Psoas muscle (tissue), 8 donors: ENCODE data around the gene HSPA13. TPM values are rescaled to one million over a fixed set of nuclear protein-coding genes. Genes with fewer than 3 reads are reported as not detected.

Source experiments
- ATAC-seq, 4 donors: fragments of 200-7000 bp; cut with Tn5 transposase; one replicate each; pipeline ENCODE4 v1.9.1; 2020; ENCODE audit warnings: moderate library complexity in 3 of 4, mild to moderate bottlenecking in 2 of 4
- DNase-seq, 2 donors: peaks; one replicate each; pipeline ENCODE4 v3.0.0-alpha.2; 2020
- H3K27ac ChIP-seq: fragments of 200-600 bp; one replicate; pipeline ENCODE4 v1.8.0; 2022
- H3K27me3 ChIP-seq, 3 donors: fragments of 200-600 bp in 1 of 3; one replicate each; pipeline versions ENCODE4 v1.6.1 to v1.8.0; 2013 to 2022; ENCODE audit warnings: low read length in 2 of 3, mild to moderate bottlenecking in 2 of 3, moderate library complexity in 1 of 3; ENCODE audit not compliant: insufficient read depth in 3 of 3
- H3K36me3 ChIP-seq, 2 donors: fragments of 200-600 bp in 1 of 2; one replicate each; pipeline versions ENCODE4 v1.6.1 to v1.8.0; 2013 to 2022; ENCODE audit warnings: low read depth in 1 of 2, mild to moderate bottlenecking in 1 of 2, moderate library complexity in 1 of 2; ENCODE audit not compliant: insufficient read depth in 1 of 2
- H3K4me1 ChIP-seq: fragments of 200-600 bp; one replicate; pipeline ENCODE4 v1.8.0; 2022
- H3K4me3 ChIP-seq: fragments of 200-600 bp; one replicate; pipeline ENCODE4 v1.8.0; 2022; ENCODE audit warnings: mild to moderate bottlenecking
- H3K9me3 ChIP-seq: fragments of 200-600 bp; one replicate; pipeline ENCODE4 v1.8.0; 2022
- WGBS, 3 donors: extraction: QIAGEN DNeasy Blood & Tissue Kit; methylation state at CpG; one replicate each; pipeline versions ENCODE4 v1.1.6 to v1.1.7; 2013; 5-methylcytosine and 5-hydroxymethylcytosine counted together
- intact Hi-C, 2 donors: fragments of 100-400 bp; cut with DNase I; formaldehyde crosslinking; loops; one replicate each; pipeline versions ENCODE4 v1.11.0 to v1.14.2; 2022
- polyA plus RNA-seq, 3 donors: library from polyadenylated mRNA; stranded (reverse); fragments of 200-250 nt; gene quantifications; one replicate each; pipeline ENCODE4 v1.2.3, GENCODE V29; 2013
- total RNA-seq, 4 donors: library from RNA; stranded (reverse); fragmentation: NEBNext Ultra II Directional in 2 of 4; extraction: Animal tissue kit (Norgen Biotek cat#: 25700) in 2 of 4; gene quantifications; one replicate each; pipeline versions ENCODE4 v1.2.1 to v1.2.4, GENCODE V29; 2021 to 2023
- TF ChIP-seq, protein P1 (sequence below): fragments of 200-600 bp; IDR thresholded peaks from one replicate; pipeline ENCODE4 v1.8.0; 2022; ENCODE audit warnings: antibody characterized with exemption
- donor health status: healthy with polysubstance abuse.
- donor health status: DM: no; HTN: no; CAD: no; lungs with moderate emphysema.
- donor health status: Bipolar disorder and iron deficiency.
- donor health status: healthy.
- donor health status: DM: yes; HTN: yes; CAD: no.
- donor health status: DM: no; HTN: no; CAD: no.
- donor health status: DM: no; HTN: no; CAD: no.
- donor health status: DM: yes; HTN: yes; CAD: no.

HSPA13 gene
- total and polyA plus RNA-seq, 7 donors: 5.7 to 14.1 (median 8.6) TPM

DNA sequence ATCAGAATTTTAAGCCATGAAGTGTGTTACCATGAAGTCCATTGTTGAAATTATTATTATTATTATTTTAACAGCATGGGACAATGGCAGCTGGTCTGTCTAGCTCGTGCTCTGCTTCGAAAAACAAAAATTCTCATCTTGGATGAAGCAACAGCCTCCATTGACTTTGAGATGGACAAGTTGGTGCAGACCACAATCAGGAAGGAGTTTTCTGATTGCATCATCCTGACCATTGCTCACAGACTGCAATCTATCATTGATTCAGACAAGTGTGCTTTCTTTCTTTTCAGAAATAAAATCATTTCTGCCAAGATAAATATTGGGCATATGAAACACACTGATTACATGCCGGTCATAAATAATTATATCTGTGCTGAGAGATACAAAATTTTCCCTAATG is 21.0 kb downstream of the HSPA13 start:
- TF ChIP-seq, protein P1, sequence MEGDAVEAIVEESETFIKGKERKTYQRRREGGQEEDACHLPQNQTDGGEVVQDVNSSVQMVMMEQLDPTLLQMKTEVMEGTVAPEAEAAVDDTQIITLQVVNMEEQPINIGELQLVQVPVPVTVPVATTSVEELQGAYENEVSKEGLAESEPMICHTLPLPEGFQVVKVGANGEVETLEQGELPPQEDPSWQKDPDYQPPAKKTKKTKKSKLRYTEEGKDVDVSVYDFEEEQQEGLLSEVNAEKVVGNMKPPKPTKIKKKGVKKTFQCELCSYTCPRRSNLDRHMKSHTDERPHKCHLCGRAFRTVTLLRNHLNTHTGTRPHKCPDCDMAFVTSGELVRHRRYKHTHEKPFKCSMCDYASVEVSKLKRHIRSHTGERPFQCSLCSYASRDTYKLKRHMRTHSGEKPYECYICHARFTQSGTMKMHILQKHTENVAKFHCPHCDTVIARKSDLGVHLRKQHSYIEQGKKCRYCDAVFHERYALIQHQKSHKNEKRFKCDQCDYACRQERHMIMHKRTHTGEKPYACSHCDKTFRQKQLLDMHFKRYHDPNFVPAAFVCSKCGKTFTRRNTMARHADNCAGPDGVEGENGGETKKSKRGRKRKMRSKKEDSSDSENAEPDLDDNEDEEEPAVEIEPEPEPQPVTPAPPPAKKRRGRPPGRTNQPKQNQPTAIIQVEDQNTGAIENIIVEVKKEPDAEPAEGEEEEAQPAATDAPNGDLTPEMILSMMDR: no peak
- DNase-seq: no peak
- Histone ChIP-seq H3K36me3 (no peaks in the 10 kb centered on the region), H3K27ac (no peak overlapping the region), H3K9me3 (no peaks in the 10 kb centered on the region), H3K4me3 (no peak overlapping the region), H3K4me1 (no peaks in the 10 kb centered on the region), H3K27me3 (no peaks in the 10 kb centered on the region)
- no peak for ATAC-seq
- intact Hi-C loops: no loop called here
- 75 to 77% (median 77%) methylated on average over 3 of the region's 3 CpGs for WGBS, 3 donors

- Histone ChIP-seq H3K27ac (no peak overlapping the region), H3K9me3 (no peaks in the 10 kb centered on the region), H3K36me3 (no peaks in the 10 kb centered on the region), H3K4me3 (no peak overlapping the region), H3K27me3 (no peaks in the 10 kb centered on the region), H3K4me1 (no peaks in the 10 kb centered on the region)
- ATAC-seq (no peak), DNase-seq (no peak)
- TF ChIP-seq, protein P1: no peak
- WGBS, 3 donors: 58 to 76% (median 71%) methylated on average over 1 of the region's 1 CpG
- intact Hi-C loops: no loop called here
Observed at GRCh38 chr21:14358775-14359174, 24.2 kb downstream of the HSPA13 start.

DNA sequence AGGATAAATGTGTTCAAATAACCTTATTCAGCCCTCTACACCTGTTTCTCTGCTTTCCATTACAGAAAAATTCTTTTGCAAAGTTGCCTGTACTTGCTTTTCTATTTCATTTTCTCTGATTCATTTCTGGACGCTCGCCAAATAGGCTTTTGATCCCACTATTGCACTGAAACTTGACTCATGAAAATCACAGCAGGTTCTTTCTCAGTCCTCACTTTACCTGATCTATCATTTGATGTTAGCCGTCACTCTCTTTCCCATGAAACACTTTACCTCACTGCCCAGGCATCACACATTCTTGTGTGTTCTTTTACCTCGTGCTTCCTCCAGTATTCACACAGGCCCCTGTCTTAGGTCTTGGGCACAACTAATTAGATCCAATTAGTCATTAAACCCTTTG is 26.2 kb downstream of the HSPA13 start:
- TF ChIP-seq, protein P1: no peak

DNA sequence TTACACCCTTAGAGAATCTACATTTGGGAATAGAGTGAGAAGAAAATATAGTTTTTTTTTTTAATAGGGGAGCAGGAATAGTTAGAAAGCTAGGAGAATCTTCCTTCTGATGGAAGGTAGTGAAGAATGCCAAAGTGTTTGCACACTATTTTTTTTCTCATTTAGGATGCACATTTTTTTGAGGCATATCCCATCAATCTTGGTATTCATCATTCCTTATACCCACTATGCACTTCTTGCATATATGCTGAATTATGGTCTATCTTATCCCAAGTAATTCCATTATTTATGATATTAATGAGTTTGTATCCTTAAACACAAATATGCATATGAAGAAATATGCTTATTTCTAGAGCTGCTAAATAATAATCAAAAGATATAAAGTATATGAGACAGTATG is 28.4 kb downstream of the HSPA13 start:
- no peak for ATAC-seq
- no peaks in the 10 kb centered on the region for H3K27me3 ChIP-seq
- TF ChIP-seq, protein P1: no peak
- no peaks in the 10 kb centered on the region for H3K9me3 ChIP-seq
- no peaks in the 10 kb centered on the region for H3K4me1 ChIP-seq
- H3K4me3 ChIP-seq: no peak overlapping the region
- no peaks in the 10 kb centered on the region for H3K36me3 ChIP-seq
- no peak overlapping the region for H3K27ac ChIP-seq
- intact Hi-C loops: no loop called here
- DNase-seq: no peak

More for the DNA sequence above, 26.2 kb downstream of the HSPA13 start:
- DNase-seq (no peak), ATAC-seq (no peak)
- H3K36me3 ChIP-seq: no peaks in the 10 kb centered on the region
- no peaks in the 10 kb centered on the region for H3K27me3 ChIP-seq
- no peak overlapping the region for H3K27ac ChIP-seq
- H3K4me1 ChIP-seq: no peaks in the 10 kb centered on the region
- H3K9me3 ChIP-seq: no peaks in the 10 kb centered on the region
- intact Hi-C loops: no loop called here
- H3K4me3 ChIP-seq: no peak overlapping the region
- 47 to 62% (median 61%) methylated on average over 4 of the region's 4 CpGs for WGBS, 3 donors

GRCh38 chr21:14353726-14354125 is 29.2 kb downstream of the HSPA13 start:
- Histone ChIP-seq H3K27ac (no peak overlapping the region), H3K27me3 (no peaks in the 10 kb centered on the region), H3K4me1 (no peaks in the 10 kb centered on the region), H3K9me3 (no peaks in the 10 kb centered on the region), H3K4me3 (no peak overlapping the region), H3K36me3 (no peaks in the 10 kb centered on the region)
- intact Hi-C loops: no loop called here
- ATAC-seq (no peak), DNase-seq (no peak)
- TF ChIP-seq, protein P1: no peak
- 39 to 57% (median 42%) methylated on average over 1 of the region's 1 CpG for WGBS, 3 donors
